GM18499 (cell line): ENCODE results near the gene KRT36.

Source experiments
- ATAC-seq: cut with Tn5 transposase; IDR thresholded peaks from one replicate; pipeline ENCODE4 v1.9.1; 2021; ENCODE audit warnings: moderate number of reproducible peaks; ENCODE audit not compliant: insufficient read depth, unreplicated experiment

Gene KRT36

DNA sequence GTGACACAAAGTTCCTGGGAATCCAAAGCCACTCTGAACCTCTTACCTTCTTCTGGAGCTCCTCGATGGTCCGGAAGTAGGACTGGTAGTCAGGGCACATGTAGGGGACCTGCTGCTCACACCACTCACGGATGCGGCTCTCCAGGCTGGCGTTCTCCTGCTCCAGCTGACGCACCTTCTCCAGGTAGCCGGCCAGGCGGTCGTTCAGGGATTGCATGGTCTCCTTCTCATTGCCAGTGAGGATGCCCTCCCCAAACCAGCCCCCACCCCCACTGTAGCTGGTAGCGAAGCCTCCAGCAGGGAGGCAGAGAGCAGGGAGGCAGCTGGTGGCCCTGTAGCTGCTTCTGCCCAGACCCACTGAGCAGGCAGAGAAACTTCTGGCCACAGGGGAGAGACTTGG lies 9.1 kb downstream of the KRT36 start:
- no peak for ATAC-seq

GRCh38 chr17:41480136-41480535 lies 9.6 kb downstream of the KRT36 start:
- no peak for ATAC-seq

DNA sequence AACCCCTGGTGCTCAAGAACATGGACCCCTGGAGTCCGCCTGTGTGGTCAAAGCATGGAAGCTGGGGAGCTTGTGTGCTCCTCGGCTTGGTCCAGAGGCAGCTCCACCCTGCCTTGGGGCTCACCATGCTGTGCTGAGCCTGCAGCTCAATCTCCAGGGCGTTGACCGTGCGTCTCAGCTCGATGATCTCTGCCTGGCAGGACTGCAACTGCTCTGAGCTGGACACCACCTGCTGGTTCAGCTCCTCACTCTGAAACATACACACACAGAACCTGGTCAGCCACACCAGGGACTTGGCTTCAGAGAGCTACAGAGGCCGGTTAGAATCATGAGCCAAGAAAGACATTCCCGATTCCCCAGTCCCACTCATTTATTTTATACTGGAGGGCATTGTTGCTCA lies 11.5 kb downstream of the KRT36 start:
- ATAC-seq, result no peak

DNA sequence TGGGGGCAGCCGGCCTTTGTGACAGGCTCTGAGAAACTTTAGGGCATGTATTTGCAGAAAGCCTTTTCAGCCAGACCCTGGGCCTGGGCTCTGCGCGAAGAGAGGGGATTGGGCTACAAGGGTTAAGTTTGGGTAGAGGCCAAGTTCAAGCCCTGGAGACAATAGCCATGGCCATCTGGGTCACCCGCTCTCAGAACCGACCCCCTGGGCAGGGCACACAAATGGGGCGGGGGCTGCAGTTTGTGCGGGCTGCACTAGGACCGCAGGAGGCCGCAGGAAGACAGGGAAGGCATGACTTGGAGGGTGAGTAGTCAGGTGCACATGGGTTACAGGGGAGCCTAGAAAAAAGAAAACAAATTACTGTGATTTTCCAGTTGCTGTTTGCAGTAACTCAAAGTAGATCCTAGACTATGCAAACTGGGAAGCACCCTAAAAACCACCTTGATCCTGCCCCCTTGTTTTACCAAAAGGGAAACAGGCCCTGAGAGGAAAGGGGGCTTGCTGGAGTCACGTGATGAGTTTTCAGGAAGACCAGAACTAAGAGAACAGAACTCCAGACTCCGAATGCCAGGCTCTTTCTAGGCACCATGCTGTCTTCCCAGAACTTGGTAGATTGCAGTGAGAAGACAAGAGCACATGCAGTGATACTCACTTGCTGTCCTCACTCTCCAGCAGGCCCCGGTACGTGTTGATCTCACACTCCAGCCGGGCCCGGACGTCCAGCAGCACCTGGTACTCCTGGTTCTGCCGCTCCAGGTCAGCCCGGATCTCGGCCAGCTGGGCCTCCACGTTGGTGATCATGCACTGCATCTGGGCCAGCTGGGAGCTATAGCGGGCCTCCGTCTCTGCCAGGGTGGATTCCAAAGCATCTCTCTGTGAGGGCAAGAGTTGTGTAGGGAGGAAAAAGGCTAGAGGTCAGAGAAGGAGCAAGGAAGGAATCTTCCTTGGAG lies 12.6 kb downstream of the KRT36 start:
- no peak for ATAC-seq

GRCh38 chr17:41475421-41475820 lies 14.3 kb downstream of the KRT36 start:
- no peak for ATAC-seq

DNA sequence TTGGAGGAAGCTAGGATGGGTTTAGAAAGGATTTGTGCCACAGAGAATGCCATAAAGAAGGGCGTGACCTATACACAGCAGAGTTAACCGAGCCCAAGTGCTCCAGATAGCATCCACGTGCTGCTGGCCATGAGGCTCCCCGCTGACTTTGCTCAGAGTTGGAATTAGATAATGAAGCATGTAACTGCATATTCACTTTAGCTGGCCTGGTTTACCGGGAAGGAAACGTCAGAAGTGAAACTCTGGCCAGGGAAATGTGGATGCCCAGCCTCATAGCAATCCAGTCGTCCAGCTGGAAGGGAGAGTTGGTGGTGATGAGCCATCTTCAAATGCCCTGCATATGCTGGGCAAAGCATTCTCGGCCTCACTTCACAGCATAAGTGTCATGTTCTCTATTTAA lies 14.8 kb downstream of the KRT36 start:
- no peak for ATAC-seq

GRCh38 chr17:41468346-41468745 lies 21.4 kb downstream of the KRT36 start:
- ATAC-seq, result no peak

- no peak for ATAC-seq
Measured at GRCh38 chr17:41467561-41467960, 22.1 kb downstream of the KRT36 start.

DNA sequence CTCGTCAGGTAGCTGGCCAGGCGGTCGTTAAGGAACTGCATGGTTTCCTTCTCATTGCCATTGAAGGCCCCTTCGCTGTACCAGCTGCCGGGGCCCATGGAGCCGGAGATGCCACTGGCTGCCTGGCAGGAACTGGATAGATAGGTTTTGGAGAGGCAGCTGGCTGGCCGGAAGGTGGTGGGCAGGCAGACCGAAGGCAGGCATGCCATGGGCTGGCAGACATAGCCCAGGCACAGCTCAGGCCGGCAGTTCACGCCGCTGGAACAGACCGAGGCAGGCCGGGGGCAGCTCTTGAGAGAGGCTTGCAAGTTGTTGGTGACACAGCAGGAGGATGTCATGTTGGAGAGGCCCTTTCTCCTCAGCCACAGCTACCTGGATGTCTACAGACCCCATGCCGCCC lies 22.7 kb downstream of the KRT36 start, which contains the start of gene KRT32:
KRT32 (minus strand) TSS at position 399 of the 400 bp plus-strand sequence; CDS start at position 338, 61 bp downstream.
- no peak for ATAC-seq

GRCh38 chr17:41464682-41465081 lies 25.0 kb downstream of the KRT36 start:
- no peak for ATAC-seq

GRCh38 chr17:41464173-41464572 lies 25.5 kb downstream of the KRT36 start:
- ATAC-seq, result no peak

DNA sequence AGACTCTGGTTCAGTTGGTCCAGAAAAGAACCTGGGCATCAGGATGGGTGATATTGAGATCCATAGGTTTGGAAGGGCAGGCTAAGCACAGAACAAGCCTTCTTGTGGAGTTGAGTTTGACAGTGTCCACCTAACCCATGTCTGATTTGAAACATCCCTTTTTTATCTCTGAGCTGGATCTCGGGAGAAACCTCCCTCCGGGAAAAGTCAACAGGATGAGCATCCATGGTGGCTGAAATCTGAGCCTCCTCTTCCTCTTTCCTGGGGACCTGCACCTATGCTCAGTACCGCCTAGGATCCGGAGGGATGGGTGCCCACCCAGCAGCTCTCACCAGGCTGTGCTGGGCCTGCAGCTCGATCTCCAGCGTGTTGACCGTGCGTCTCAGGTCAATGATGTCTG lies 26.0 kb downstream of the KRT36 start:
- ATAC-seq, result no peak

GRCh38 chr17:41462705-41463104 lies 27.0 kb downstream of the KRT36 start:
- no peak for ATAC-seq

GRCh38 chr17:41457676-41458075 lies 32.0 kb downstream of the KRT36 start:
- no peak for ATAC-seq

GRCh38 chr17:41456204-41456603 lies 33.5 kb downstream of the KRT36 start:
- no peak for ATAC-seq

- no peak for ATAC-seq
Measured at GRCh38 chr17:41455236-41455635, 34.5 kb downstream of the KRT36 start.

DNA sequence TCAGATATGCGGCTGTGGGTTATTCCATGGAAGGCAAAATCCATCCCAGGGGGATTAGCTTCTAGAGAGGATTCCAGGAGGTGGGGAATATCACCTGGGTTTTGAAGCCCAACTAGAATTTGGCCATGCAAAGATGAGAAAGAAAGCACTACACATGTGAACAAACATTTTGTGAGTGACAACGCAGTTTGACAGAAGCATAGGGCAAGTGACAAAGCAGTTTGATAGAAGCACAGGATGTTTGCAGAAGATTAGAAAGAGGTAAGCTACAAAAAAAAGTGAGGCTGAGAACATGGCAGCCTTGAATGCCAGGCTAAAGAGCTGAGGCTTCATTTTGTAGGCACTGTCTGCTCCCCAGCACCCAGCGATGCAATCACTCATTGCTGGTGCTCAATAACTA lies 36.6 kb downstream of the KRT36 start:
- ATAC-seq, result no peak

DNA sequence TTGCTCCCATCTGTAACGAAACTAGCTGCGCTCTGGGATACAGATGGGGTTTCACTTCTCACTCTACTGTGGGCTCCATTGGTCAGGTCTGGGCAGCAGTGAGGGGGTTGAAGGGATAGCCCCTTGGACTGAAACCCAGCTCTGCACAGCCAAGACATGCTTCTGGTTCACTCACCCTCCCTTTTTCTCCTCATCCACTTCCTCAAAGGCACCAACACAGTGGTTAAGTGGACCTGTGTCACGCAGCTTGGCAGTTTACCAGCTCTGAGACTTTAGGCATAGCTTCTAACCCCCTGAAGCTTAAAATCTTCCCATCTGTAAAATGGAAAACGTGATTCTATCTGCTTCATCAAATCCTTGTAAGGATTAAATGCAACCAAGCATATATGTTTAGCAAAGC lies 37.4 kb downstream of the KRT36 start:
- ATAC-seq, result no peak

DNA sequence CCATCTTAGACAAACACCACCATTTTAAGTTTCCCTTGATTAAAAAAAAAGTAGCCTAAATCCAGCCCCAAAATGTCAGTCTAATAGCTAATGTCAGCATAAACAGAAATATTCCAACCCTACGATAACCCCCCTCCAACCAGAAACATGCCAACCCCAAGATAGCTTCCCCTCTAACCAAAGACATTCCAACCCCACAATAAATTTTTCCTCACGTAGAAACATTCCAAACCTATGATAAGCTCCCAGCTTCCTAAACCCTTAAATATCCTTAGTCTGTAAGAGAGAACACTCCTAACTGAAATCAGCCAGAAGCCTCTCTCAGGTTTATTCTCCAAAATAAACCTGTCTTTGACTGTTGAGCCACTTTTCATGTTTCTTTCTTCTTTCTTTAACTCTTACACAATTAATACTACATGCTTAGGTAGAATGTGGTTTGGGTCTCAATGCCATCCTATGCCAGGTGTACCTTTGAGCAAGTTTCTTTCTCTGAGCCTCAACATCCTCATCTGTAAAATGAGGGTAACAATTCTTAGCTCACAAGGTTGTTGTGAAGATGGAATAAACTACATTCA lies 38.5 kb downstream of the KRT36 start:
- no peak for ATAC-seq

DNA sequence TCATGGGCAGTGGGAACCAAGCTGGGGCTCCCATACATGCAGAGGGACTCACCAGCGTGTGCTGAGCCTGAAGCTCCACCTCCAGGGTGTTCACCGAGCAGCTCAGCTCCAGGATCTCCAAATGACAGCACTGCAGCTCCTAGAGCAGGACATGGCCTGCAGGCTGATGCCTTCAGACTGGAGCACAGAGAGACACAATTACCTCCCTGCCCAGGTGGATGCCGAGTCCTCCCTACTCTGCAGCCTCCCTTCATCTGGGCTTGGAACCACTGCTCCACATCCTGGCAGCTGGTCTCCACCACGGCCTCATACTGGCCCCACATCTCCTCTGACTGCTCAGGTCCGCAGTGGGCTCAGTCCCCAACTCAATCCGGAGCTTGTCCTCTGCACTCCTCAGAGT lies 40.7 kb downstream of the KRT36 start:
- ATAC-seq, result no peak

DNA sequence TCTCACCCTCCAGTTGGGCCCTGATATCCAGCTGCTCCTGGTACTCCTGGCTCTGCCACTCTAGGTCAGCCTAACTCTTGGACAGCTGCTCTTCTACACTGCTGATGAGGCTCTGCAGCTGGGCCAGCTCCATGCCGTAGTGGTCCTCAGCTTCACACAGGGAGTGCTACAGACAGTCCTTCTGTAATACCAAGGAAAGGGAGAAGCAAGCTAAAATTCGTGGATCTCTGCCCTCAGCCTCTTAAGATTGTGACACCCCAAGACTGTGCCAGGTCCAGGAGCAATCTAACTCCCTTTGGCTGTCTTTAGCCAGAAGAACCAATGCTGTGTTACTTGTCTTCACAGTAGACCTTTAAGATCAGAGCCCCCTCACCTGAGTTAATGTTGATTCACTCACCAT lies 41.2 kb downstream of the KRT36 start:
- ATAC-seq, result no peak

GRCh38 chr17:41446806-41447205 lies 42.9 kb downstream of the KRT36 start:
- ATAC-seq, result no peak
